Neural crest cell (in vitro differentiated cells): ENCODE results near the gene PDK2. TPM values are rescaled to one million over a fixed set of nuclear protein-coding genes. Genes with fewer than 3 reads are reported as not detected.

Experiments used
- DNase-seq: peaks from one replicate; pipeline ENCODE4 v3.0.0; 2021; ENCODE audit warnings: low read depth, mixed read lengths, low spot score
- H3K27ac Mint-ChIP-seq: one replicate; pipeline ENCODE4 v1.8.0; 2021; ENCODE audit warnings: mild to moderate bottlenecking, mixed read lengths; ENCODE audit not compliant: unreplicated experiment
- H3K27me3 Mint-ChIP-seq: 2 replicates; pipeline ENCODE4 v1.8.0; 2021; ENCODE audit warnings: low read depth, mild to moderate bottlenecking, mixed read lengths
- H3K36me3 Mint-ChIP-seq: 2 replicates; pipeline ENCODE4 v1.8.0; 2021; ENCODE audit warnings: low read depth, mild to moderate bottlenecking, mixed read lengths
- H3K4me1 Mint-ChIP-seq: 2 replicates; pipeline ENCODE4 v1.8.0; 2021; ENCODE audit warnings: mixed read lengths
- H3K4me3 Mint-ChIP-seq: one replicate; pipeline ENCODE4 v1.8.0; 2021; ENCODE audit warnings: mild to moderate bottlenecking, mixed read lengths
- H3K9me3 Mint-ChIP-seq: 2 replicates; pipeline ENCODE4 v1.8.0; 2021; ENCODE audit warnings: mixed read lengths
- total RNA-seq: library from RNA; stranded (reverse); gene quantifications from 2 replicates; pipeline ENCODE4 v1.2.1, GENCODE V29; 2021
- TF ChIP-seq, protein P1 (sequence below): fragments of 200-600 bp; sonication (generic); conservative IDR thresholded peaks from 2 replicates; pipeline ENCODE4 v1.5.0; 2021; ENCODE audit warnings: antibody characterized with exemption, mild to moderate bottlenecking

The PDK2 gene
- total RNA-seq, 1 donor from 2014 or later: 21.6 TPM

DNA sequence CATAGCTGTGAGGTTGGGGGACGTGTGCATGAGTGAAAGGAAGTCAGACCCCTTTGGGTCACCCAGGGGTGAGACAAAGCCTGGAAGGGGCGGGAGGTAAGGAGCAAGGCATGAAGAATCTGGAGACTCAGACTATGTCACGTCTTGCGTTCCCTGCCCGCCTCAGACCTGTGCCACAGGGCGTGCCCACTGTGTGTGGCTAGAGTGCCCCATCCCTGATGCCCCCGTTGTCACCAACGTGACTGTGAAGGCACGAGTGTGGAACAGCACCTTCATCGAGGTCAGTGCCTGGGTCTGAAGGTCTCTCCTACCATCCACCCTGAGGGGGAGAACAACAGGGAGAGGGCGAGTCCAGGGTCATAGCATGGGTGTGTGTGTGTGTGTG lies 15.1 kb upstream of the PDK2 start:
- Mint-ChIP-seq H3K27ac (no peak overlapping the region), H3K4me1 (no peaks in the 10 kb centered on the region), H3K27me3 (no peaks in the 10 kb centered on the region), H3K9me3 (no peaks in the 10 kb centered on the region), H3K4me3 (no peak overlapping the region), H3K36me3 (no peaks in the 10 kb centered on the region)
- DNase-seq: no peak
- TF ChIP-seq, protein P1, sequence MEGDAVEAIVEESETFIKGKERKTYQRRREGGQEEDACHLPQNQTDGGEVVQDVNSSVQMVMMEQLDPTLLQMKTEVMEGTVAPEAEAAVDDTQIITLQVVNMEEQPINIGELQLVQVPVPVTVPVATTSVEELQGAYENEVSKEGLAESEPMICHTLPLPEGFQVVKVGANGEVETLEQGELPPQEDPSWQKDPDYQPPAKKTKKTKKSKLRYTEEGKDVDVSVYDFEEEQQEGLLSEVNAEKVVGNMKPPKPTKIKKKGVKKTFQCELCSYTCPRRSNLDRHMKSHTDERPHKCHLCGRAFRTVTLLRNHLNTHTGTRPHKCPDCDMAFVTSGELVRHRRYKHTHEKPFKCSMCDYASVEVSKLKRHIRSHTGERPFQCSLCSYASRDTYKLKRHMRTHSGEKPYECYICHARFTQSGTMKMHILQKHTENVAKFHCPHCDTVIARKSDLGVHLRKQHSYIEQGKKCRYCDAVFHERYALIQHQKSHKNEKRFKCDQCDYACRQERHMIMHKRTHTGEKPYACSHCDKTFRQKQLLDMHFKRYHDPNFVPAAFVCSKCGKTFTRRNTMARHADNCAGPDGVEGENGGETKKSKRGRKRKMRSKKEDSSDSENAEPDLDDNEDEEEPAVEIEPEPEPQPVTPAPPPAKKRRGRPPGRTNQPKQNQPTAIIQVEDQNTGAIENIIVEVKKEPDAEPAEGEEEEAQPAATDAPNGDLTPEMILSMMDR: no peak

DNA sequence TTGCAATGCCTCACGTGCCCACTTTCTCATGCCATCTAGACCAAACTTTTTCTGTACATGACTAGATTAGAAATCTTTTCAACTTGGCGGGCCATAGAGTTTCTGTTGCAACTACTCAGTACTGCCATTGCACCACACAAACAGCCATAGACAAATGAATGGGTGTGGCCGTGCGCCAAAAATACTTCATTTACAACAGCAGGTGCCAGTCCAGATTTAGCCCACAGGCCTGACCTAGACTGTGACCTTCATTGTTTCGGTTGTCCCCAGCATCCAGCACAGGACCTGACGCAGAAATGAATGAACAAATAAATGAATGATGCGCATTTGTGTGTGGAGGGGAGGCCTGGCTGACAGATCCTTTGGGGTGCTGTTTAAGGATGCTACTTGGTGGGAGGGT lies 14.3 kb upstream of the PDK2 start:
- DNase-seq: no peak
- no peaks in the 10 kb centered on the region for H3K27me3 Mint-ChIP-seq
- no peak overlapping the region for H3K4me3 Mint-ChIP-seq
- no peak overlapping the region for H3K27ac Mint-ChIP-seq
- H3K36me3 Mint-ChIP-seq: no peaks in the 10 kb centered on the region
- no peaks in the 10 kb centered on the region for H3K4me1 Mint-ChIP-seq
- TF ChIP-seq, protein P1: no peak
- H3K9me3 Mint-ChIP-seq: no peaks in the 10 kb centered on the region

GRCh38 chr17:50081757-50082156 lies 13.4 kb upstream of the PDK2 start:
- H3K27ac Mint-ChIP-seq: no peak overlapping the region

DNA sequence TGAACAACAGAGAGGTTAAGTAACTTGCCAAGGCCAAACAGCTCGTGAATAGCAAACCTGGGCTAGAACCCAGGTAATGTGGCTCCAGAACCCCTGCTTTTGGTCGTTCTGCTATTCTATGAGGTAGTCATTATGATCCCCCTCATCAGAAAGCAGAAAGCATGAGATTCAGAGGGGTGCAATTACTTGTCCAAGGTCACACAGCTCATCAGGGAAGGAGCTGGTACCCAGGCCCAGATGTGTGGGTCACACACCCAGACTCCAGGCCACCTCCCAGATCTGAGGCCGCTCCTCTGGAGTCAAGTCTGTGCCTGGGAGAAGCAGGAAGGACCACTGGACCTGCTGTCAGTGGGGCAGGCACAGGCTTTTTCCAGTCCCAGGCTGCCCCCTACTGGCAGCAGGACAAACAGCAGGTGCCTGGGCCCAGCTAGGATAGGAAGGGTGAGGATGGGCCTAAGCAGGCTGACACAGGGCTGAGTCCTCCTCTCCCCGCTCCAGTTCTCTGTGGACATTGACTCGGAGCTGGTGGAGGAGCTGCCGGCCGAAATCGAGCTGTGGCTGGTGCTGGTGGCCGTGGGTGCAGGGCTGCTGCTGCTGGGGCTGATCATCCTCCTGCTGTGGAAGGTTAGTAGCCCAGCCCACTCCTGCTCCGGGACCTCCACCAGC lies 7.8 kb upstream of the PDK2 start:
- Mint-ChIP-seq H3K27ac (no peak overlapping the region), H3K9me3 (no peaks in the 10 kb centered on the region), H3K27me3 (no peaks in the 10 kb centered on the region), H3K36me3 (no peaks in the 10 kb centered on the region), H3K4me3 (no peak overlapping the region), H3K4me1 (no peaks in the 10 kb centered on the region)
- TF ChIP-seq, protein P1: peak; percentile 97
- DNase-seq: peak; percentile 83

More at GRCh38 chr17:50081757-50082156, 13.4 kb upstream of the PDK2 start:
- no peaks in the 10 kb centered on the region for H3K27me3 Mint-ChIP-seq
- no peak overlapping the region for H3K4me3 Mint-ChIP-seq
- TF ChIP-seq, protein P1: no peak
- H3K4me1 Mint-ChIP-seq: no peaks in the 10 kb centered on the region
- H3K36me3 Mint-ChIP-seq: no peaks in the 10 kb centered on the region
- no peak for DNase-seq
- no peaks in the 10 kb centered on the region for H3K9me3 Mint-ChIP-seq

GRCh38 chr17:50087912-50088405 lies 7.2 kb upstream of the PDK2 start:
- no peaks in the 10 kb centered on the region for H3K4me1 Mint-ChIP-seq
- H3K4me3 Mint-ChIP-seq: no peak overlapping the region
- no peaks in the 10 kb centered on the region for H3K27me3 Mint-ChIP-seq
- no peak for DNase-seq
- no peaks in the 10 kb centered on the region for H3K36me3 Mint-ChIP-seq
- TF ChIP-seq, protein P1: no peak
- H3K27ac Mint-ChIP-seq: no peak overlapping the region
- no peaks in the 10 kb centered on the region for H3K9me3 Mint-ChIP-seq
